Measurements from ENCODE around the gene FRMPD1.

The FRMPD1 gene

DNA sequence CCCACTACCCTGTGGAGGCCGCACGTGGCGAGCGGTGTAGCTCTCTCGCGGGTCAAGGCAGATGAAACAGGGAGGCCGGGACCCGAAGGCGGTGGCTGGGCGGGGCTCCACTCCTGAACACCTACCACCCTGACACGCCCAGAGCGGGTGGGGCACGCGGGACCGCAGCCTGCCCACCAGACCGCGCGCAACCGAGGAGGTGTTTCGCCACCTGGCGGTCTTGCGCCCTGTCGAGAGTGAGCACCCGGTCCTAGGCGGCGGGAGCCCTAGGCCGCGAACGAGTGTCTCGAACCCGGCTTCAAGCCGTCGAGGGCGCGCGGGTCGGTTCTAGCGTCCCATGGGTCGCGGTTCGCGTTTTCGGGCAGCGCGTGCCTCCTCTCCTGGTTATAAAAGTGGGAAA lies 136.3 kb downstream of the FRMPD1 start:
- Histone ChIP-seq H3K27me3 (ENCODE audit: insufficient read depth, low read length, poor library complexity) (no peaks in the 10 kb centered on the region), H2AK5ac (ENCODE audit: low read length) (no peak overlapping the region), H3K4me1 (ENCODE audit: control insufficient read depth, low read depth, low read length) (no peaks in the 10 kb centered on the region), H4K8ac (ENCODE audit: low read depth, low read length) (no peak overlapping the region), H2BK120ac (ENCODE audit: low read depth, low read length) (no peak overlapping the region), H2BK15ac (replicated peaks; ENCODE audit: low read depth) (no peak overlapping the region), H3K4me3 (ENCODE audit: low read length) (no peak overlapping the region), H4K5ac (ENCODE audit: low read length) (no peak overlapping the region), H3K4me2 (ENCODE audit: low read length) (no peak overlapping the region), H3K23ac (ENCODE audit: low read length) (no peak overlapping the region), H3K79me1 (ENCODE audit: low read length) (peaks cover 12% of the 10 kb centered on the region), H3K18ac (ENCODE audit: low read length) (no peak overlapping the region), H3K79me2 (ENCODE audit: control insufficient read depth, insufficient read depth, low read length) (peaks cover 21% of the 10 kb centered on the region), H3K9ac (ENCODE audit: low read length) (no peak overlapping the region), H3K27ac (ENCODE audit: low read depth, low read length) (no peak overlapping the region), H2BK5ac (ENCODE audit: low read length) (no peak overlapping the region), H3K4ac (ENCODE audit: low read depth, low read length) (no peak overlapping the region), H3K36me3 (ENCODE audit: control insufficient read depth, insufficient read depth, low read length) (peaks cover 8% of the 10 kb centered on the region), H3K56ac (ENCODE audit: low read length) (no peak overlapping the region)
- no peak for DNase-seq
- no CpG with 5 or more reads among the region's 45 CpGs for WGBS (ENCODE audit: extremely low coverage, insufficient coverage, low lambda C conversion rate)

DNA sequence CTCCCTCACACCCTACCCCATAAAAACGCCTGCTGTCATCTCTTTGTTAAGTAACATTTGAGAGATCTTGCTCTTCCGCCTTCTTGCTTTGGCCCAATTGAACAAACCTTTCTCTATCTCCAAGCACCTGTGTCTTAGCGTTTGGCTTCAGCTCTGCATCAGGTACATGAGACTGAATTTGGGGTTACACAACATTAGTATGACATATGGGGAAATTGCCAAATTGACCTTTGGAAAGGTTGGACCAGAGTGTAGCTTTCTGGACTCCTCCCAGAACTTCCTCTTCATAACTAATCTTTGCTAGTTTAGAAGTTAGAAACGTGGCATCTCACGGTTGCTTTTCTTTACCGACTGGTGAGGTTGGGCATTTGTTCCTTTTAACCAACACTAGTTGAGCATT lies 137.6 kb downstream of the FRMPD1 start:
- Histone ChIP-seq H2AK5ac (ENCODE audit: low read length) (no peak overlapping the region), H4K5ac (ENCODE audit: low read length) (no peak overlapping the region), H3K18ac (ENCODE audit: low read length) (no peak overlapping the region), H4K8ac (ENCODE audit: low read depth, low read length) (no peak overlapping the region), H3K9ac (ENCODE audit: low read length) (no peak overlapping the region), H3K4me1 (ENCODE audit: control insufficient read depth, low read depth, low read length) (no peaks in the 10 kb centered on the region), H3K4me2 (ENCODE audit: low read length) (no peak overlapping the region), H2BK15ac (replicated peaks; ENCODE audit: low read depth) (no peak overlapping the region), H3K36me3 (ENCODE audit: control insufficient read depth, insufficient read depth, low read length) (peaks cover under 1% of the 10 kb centered on the region), H3K79me1 (ENCODE audit: low read length) (peaks cover 3% of the 10 kb centered on the region), H3K4ac (ENCODE audit: low read depth, low read length) (no peak overlapping the region), H3K56ac (ENCODE audit: low read length) (no peak overlapping the region), H2BK5ac (ENCODE audit: low read length) (no peak overlapping the region), H2BK120ac (ENCODE audit: low read depth, low read length) (no peak overlapping the region), H3K23ac (ENCODE audit: low read length) (no peak overlapping the region), H3K27ac (ENCODE audit: low read depth, low read length) (no peak overlapping the region), H3K79me2 (ENCODE audit: control insufficient read depth, insufficient read depth, low read length) (peaks cover 13% of the 10 kb centered on the region), H3K4me3 (ENCODE audit: low read length) (no peak overlapping the region), H3K27me3 (ENCODE audit: insufficient read depth, low read length, poor library complexity) (no peaks in the 10 kb centered on the region)
- DNase-seq = no peak
- WGBS (ENCODE audit: extremely low coverage, insufficient coverage, low lambda C conversion rate) = no CpG with 5 or more reads among the region's 6 CpGs

DNA sequence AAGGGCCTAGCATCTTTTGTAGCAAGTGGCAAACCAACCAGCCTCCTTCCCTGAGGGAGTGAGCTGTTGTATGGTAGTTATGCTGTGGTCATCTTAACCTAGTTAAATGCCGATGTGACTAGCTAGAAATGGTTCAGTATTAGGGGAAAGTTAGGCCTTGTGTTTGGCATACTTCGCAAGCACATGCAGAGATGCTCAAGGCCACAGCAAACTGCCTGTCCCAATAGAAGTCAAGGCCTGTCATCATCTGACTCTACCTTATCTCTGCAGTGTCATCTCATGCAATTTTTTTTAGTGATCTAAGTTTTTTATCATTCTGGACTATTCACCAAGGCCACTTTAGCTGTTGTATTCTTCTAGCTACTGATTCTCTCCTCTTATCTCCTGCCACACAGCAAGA lies 139.3 kb downstream of the FRMPD1 start:
- no peaks in the 10 kb centered on the region for H3K27me3 ChIP-seq (ENCODE audit: insufficient read depth, low read length, poor library complexity)
- no peaks in the 10 kb centered on the region for H3K79me1 ChIP-seq (ENCODE audit: low read length)
- H3K23ac ChIP-seq (ENCODE audit: low read length) = no peak overlapping the region
- no peak overlapping the region for H2BK120ac ChIP-seq (ENCODE audit: low read depth, low read length)
- WGBS (ENCODE audit: extremely low coverage, insufficient coverage, low lambda C conversion rate) = no CpG with 5 or more reads among the region's 2 CpGs
- no peak overlapping the region for H2BK5ac ChIP-seq (ENCODE audit: low read length)
- no peaks in the 10 kb centered on the region for H3K36me3 ChIP-seq (ENCODE audit: control insufficient read depth, insufficient read depth, low read length)
- H4K8ac ChIP-seq (ENCODE audit: low read depth, low read length) = no peak overlapping the region
- H3K4me3 ChIP-seq (ENCODE audit: low read length) = no peak overlapping the region
- no peak overlapping the region for H3K9ac ChIP-seq (ENCODE audit: low read length)
- H3K56ac ChIP-seq (ENCODE audit: low read length) = no peak overlapping the region
- H3K4me2 ChIP-seq (ENCODE audit: low read length) = no peak overlapping the region
- H3K27ac ChIP-seq (ENCODE audit: low read depth, low read length) = no peak overlapping the region
- H3K4ac ChIP-seq (ENCODE audit: low read depth, low read length) = no peak overlapping the region
- no peak overlapping the region for H4K5ac ChIP-seq (ENCODE audit: low read length)
- H2BK15ac ChIP-seq (replicated peaks; ENCODE audit: low read depth) = no peak overlapping the region
- no peak overlapping the region for H3K18ac ChIP-seq (ENCODE audit: low read length)
- H3K79me2 ChIP-seq (ENCODE audit: control insufficient read depth, insufficient read depth, low read length) = no peaks in the 10 kb centered on the region
- no peaks in the 10 kb centered on the region for H3K4me1 ChIP-seq (ENCODE audit: control insufficient read depth, low read depth, low read length)
- DNase-seq = no peak
- H2AK5ac ChIP-seq (ENCODE audit: low read length) = no peak overlapping the region

DNA sequence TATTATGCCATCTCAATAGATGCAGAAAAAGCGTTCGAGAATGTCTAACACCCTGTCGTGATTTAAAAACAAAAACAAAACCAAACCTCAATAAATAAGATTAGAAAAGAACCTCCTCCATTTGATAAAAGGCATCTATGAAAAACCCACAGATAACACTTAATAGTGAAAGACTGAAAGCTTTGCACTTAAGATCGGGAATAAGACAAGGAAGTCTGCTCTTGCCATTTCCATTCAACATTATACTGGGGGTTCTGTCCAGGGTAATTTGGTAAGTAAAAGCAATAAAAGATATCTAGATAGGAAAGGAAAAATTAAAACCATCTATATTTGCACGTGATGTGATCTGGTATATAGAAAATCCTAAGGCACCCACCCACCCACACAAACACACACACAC lies 141.4 kb downstream of the FRMPD1 start:
- no peak overlapping the region for H4K5ac ChIP-seq (ENCODE audit: low read length)
- H3K18ac ChIP-seq (ENCODE audit: low read length) = no peak overlapping the region
- no peak overlapping the region for H4K8ac ChIP-seq (ENCODE audit: low read depth, low read length)
- H3K9ac ChIP-seq (ENCODE audit: low read length) = no peak overlapping the region
- H3K4me2 ChIP-seq (ENCODE audit: low read length) = no peak overlapping the region
- H3K4me3 ChIP-seq (ENCODE audit: low read length) = no peak overlapping the region
- H2AK5ac ChIP-seq (ENCODE audit: low read length) = no peak overlapping the region
- no peak overlapping the region for H3K23ac ChIP-seq (ENCODE audit: low read length)
- no peak overlapping the region for H2BK5ac ChIP-seq (ENCODE audit: low read length)
- no peaks in the 10 kb centered on the region for H3K27me3 ChIP-seq (ENCODE audit: insufficient read depth, low read length, poor library complexity)
- no peak overlapping the region for H3K4ac ChIP-seq (ENCODE audit: low read depth, low read length)
- no peaks in the 10 kb centered on the region for H3K79me2 ChIP-seq (ENCODE audit: control insufficient read depth, insufficient read depth, low read length)
- H3K4me1 ChIP-seq (ENCODE audit: control insufficient read depth, low read depth, low read length) = no peaks in the 10 kb centered on the region
- H2BK15ac ChIP-seq (replicated peaks; ENCODE audit: low read depth) = no peak overlapping the region
- no CpG with 5 or more reads among the region's 5 CpGs for WGBS (ENCODE audit: extremely low coverage, insufficient coverage, low lambda C conversion rate)
- H2BK120ac ChIP-seq (ENCODE audit: low read depth, low read length) = no peak overlapping the region
- H3K36me3 ChIP-seq (ENCODE audit: control insufficient read depth, insufficient read depth, low read length) = no peaks in the 10 kb centered on the region
- DNase-seq = no peak
- H3K56ac ChIP-seq (ENCODE audit: low read length) = no peak overlapping the region
- no peak overlapping the region for H3K27ac ChIP-seq (ENCODE audit: low read depth, low read length)
- H3K79me1 ChIP-seq (ENCODE audit: low read length) = no peaks in the 10 kb centered on the region

DNA sequence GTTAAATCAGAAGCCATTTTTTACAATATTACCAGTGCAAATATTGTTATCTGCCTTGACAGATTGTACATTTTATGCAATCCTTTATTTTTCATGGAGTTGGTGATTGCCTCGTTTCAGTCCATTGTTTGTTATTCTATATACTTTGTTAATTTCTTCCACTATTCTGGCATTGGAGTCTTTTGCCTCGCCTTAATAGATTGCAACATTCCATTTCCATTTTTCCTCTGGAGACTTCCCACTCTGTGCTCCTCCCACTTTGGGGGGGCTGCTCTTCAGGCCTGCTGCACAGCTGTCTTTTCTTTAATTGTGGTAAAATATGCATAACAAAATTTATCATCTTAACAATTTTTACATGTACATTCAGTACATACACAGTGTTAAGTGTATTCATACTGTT lies 145.5 kb downstream of the FRMPD1 start:
- Histone ChIP-seq H3K4me1 (ENCODE audit: control insufficient read depth, low read depth, low read length) (no peaks in the 10 kb centered on the region), H3K79me2 (ENCODE audit: control insufficient read depth, insufficient read depth, low read length) (no peaks in the 10 kb centered on the region), H3K56ac (ENCODE audit: low read length) (no peak overlapping the region), H3K4me2 (ENCODE audit: low read length) (no peak overlapping the region), H2AK5ac (ENCODE audit: low read length) (no peak overlapping the region), H2BK5ac (ENCODE audit: low read length) (no peak overlapping the region), H4K8ac (ENCODE audit: low read depth, low read length) (no peak overlapping the region), H3K4ac (ENCODE audit: low read depth, low read length) (no peak overlapping the region), H3K27me3 (ENCODE audit: insufficient read depth, low read length, poor library complexity) (no peaks in the 10 kb centered on the region), H2BK120ac (ENCODE audit: low read depth, low read length) (no peak overlapping the region), H3K4me3 (ENCODE audit: low read length) (no peak overlapping the region), H2BK15ac (replicated peaks; ENCODE audit: low read depth) (no peak overlapping the region), H4K5ac (ENCODE audit: low read length) (no peak overlapping the region), H3K18ac (ENCODE audit: low read length) (no peak overlapping the region), H3K36me3 (ENCODE audit: control insufficient read depth, insufficient read depth, low read length) (no peaks in the 10 kb centered on the region), H3K23ac (ENCODE audit: low read length) (no peak overlapping the region), H3K27ac (ENCODE audit: low read depth, low read length) (no peak overlapping the region), H3K9ac (ENCODE audit: low read length) (no peak overlapping the region), H3K79me1 (ENCODE audit: low read length) (no peaks in the 10 kb centered on the region)
- DNase-seq = no peak
- WGBS (ENCODE audit: extremely low coverage, insufficient coverage, low lambda C conversion rate) = no CpG with 5 or more reads among the region's 2 CpGs
